ENCODE data around the gene CAB39L.

CAB39L gene

GRCh38 chr13:49443357-49443703, 534 bp downstream of the CAB39L start:
- in situ Hi-C loops (cut with MboI; ENCODE audit: low sequenced_read_pairs): no loop called here

DNA sequence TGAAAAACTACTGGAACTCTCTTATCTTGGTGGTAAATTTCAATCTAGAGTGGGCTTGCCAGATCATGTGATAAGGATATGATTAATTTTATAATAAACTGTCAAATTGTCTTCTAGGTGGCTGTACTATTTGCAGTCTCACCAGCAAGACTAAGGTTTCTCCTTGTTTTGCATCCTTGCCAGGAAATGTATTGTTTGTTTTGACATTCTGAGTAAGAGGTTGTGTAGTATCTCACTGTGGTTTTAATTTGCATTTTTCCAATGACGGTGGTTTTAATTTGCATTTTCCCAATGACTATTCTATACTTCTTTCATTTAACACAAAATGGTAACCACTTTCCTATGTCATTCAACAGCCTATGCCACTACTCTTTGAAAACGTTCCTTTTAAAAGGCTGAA, 2.0 kb downstream of the CAB39L start:
- in situ Hi-C loops (cut with MboI; ENCODE audit: low sequenced_read_pairs): no loop called here

GRCh38 chr13:49441312-49441711, 2.6 kb downstream of the CAB39L start:
- in situ Hi-C loops (cut with MboI; ENCODE audit: low sequenced_read_pairs): no loop called here

DNA sequence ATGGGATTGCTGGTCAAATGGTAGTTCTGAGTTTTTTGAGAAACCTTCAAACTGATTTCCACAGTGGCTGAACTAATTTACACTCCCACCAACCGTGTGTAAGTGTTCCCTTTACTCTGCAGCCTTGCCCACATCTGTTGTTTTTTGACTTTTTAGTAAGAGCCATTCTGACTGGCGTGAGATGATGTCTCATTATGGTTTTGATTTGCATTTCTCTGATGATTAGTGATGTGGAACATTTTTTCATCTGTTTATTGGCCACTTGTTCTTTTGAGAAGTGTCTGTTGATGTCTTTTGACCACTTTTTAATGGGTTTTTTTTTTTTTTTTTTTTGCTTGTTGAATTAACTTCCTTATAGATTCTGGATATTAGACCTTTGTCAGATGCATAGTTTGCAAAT, 4.3 kb downstream of the CAB39L start:
- in situ Hi-C loops (cut with MboI; ENCODE audit: low sequenced_read_pairs): no loop called here

DNA sequence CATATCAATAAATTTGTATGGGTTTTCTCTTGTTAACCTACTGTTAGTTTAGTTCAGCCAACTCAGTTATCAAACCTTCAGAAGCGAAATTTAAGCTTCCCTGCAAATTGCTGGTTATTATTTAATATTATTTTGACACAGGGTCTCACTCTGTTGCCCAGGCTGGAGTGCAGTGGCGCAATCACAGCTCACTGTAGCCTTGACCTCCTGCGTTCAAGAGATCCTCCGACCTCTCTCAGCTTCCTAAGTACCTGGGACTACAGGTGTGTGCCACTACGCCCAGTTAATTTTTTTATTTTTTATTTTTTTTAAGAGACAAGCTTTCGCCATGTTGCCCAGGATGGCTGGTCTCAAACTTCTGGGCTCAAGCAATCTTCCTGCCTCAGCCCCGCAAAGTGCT, 6.2 kb downstream of the CAB39L start:
- in situ Hi-C loops (cut with MboI; ENCODE audit: low sequenced_read_pairs): no loop called here

DNA sequence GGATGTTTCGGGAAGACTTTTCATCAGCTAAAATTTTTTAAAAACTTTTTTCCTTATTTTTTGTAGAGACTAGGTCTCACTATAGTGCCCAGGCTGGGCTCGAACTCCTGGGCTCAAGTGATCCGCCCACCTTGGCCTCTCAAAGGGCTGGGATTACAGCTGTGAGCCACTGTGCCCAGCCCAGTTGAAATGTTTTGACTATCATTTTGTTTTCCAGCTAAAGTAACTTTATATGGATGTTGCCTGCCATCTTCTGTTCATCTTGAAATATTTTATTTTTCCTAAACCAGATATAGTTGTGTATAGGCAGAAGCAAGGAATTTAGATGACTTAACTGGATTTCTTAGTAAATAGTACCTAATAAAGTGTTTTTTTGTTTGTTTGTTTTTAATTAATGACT, 7.0 kb downstream of the CAB39L start:
- in situ Hi-C loops (cut with MboI; ENCODE audit: low sequenced_read_pairs): no loop called here

DNA sequence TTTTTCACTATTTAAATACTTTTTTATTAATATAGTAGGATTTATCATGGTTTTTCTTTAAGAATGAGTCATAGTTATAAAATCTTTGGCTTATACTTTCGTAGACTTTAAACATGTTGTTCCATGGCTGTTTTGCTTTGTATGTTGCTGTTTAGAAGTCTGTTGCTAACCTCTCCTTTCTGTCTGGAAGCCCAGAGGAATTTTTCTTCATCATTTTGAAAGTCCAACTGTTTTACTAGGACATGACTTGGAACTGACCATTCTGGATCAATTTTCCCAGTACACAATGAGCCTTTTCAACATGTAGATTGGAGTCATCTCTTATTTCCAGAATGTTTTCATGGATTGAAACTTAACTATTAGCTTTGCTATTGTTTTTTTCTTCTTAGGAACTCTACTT, 7.9 kb downstream of the CAB39L start:
- in situ Hi-C loops (cut with MboI; ENCODE audit: low sequenced_read_pairs): no loop called here

DNA sequence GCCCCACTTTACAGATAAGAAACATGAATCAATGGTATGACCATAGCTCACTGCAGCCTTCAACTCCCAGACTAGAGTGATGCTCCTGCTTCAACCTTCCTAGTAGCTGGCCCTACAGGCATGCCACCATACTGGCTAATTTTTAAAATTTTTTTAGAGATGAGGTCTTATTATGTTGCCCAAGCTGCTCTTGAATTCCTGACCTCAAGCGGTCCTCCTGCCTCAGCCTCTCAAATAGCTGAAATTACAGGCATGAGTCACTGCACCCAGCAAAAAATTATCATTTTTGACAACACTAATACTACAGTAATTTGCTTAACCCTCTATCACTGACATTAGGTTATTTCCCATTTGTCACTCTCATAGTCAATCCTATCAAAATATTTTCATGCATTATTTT, 14.7 kb downstream of the CAB39L start:
- in situ Hi-C loops (cut with MboI; ENCODE audit: low sequenced_read_pairs): no loop called here

GRCh38 chr13:49428041-49428763, 15.7 kb downstream of the CAB39L start:
- in situ Hi-C loops (cut with MboI; ENCODE audit: low sequenced_read_pairs): no loop called here

GRCh38 chr13:49424011-49424560, 19.8 kb downstream of the CAB39L start:
- in situ Hi-C loops (cut with MboI; ENCODE audit: low sequenced_read_pairs): no loop called here

DNA sequence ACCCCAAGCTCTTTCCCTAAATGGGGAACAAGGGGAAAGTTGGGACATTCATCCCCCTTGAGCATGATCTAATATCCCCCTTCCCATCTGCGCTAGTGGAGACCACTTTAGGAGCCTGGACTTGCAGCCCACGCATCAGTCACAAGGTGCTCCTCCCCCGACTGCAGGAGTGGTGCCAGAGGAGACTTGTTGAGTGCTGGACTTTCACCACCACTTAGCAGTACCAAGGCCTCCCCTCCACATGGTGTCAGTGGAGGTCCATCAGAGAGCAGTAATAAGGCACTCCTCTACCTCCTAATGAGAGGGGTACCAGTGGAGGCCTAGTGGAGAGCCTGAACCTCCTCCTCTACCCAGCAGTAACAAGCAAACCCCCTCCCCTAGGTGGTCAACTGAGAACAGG, 22.5 kb downstream of the CAB39L start:
- in situ Hi-C loops (cut with MboI; ENCODE audit: low sequenced_read_pairs): no loop called here

GRCh38 chr13:49419276-49419675, 24.6 kb downstream of the CAB39L start:
- in situ Hi-C loops (cut with MboI; ENCODE audit: low sequenced_read_pairs): no loop called here

- in situ Hi-C loops (cut with MboI; ENCODE audit: low sequenced_read_pairs): no loop called here
These were observed 25.7 kb downstream of the CAB39L start for GRCh38 chr13:49418206-49418605.

GRCh38 chr13:49417161-49417560, 26.7 kb downstream of the CAB39L start:
- in situ Hi-C loops (cut with MboI; ENCODE audit: low sequenced_read_pairs): no loop called here

DNA sequence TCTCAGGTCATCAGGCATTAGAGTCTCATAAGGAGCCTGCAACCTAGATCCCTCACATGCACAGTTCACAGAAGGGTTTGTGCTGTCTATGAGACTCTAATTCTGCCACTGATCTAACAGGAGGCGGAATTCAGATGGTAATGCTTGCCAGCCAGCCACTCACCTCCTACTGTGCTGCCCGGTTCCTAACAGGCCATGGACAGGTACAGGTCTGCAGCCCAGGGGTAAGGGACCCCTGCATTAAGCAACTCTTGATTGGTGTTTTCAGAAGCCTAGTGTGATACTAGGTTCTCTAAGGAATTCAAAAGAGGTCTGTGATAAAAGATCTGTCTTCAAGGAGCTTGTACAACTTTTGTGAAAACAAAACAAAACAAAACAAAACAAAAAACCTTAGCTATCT, 31.1 kb downstream of the CAB39L start:
- in situ Hi-C loops (cut with MboI; ENCODE audit: low sequenced_read_pairs): no loop called here

GRCh38 chr13:49411353-49411752, 32.5 kb downstream of the CAB39L start:
- in situ Hi-C loops (cut with MboI; ENCODE audit: low sequenced_read_pairs): no loop called here

DNA sequence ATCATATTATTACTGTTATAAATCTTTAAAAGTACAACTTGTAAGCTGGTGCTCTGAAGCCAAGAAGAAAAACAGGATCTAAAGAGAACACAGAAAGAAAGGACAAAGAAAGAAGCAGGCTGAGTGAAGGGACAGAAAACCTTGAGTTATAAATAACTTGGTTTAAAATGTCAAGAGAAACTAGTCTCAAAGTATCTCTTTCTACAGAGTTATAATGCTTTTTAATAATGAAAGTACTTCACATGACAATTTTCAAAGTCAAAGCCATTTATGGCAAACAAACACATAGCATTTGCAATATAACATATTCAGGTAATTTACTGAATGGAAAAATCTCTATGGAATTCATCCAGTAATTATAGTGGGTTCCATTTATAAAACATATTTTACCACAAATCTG, 33.4 kb downstream of the CAB39L start:
- in situ Hi-C loops (cut with MboI; ENCODE audit: low sequenced_read_pairs): no loop called here

- in situ Hi-C loops (cut with MboI; ENCODE audit: low sequenced_read_pairs): no loop called here
These were observed 33.9 kb downstream of the CAB39L start for GRCh38 chr13:49410006-49410405.

GRCh38 chr13:49409008-49409407, 34.9 kb downstream of the CAB39L start:
- in situ Hi-C loops (cut with MboI; ENCODE audit: low sequenced_read_pairs): no loop called here

DNA sequence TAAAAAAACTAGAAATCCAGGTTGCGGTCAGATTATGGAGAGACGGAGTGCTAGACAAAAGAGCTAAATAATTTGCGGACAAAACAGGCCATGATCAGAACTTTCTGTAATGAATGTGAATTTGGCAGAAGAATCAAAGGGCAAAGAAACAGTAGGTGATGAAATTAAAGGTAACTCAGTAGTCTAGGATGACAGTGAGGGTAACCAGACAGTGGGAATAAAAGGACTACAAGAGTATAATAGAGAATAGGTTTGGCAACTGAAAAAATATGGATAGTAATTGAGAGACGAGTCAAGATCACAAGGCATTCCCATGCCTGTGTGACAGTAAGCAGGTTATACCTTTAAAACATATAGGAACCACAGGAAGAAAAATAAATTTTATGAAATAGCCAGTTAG, 35.9 kb downstream of the CAB39L start:
- in situ Hi-C loops (cut with MboI; ENCODE audit: low sequenced_read_pairs): no loop called here

DNA sequence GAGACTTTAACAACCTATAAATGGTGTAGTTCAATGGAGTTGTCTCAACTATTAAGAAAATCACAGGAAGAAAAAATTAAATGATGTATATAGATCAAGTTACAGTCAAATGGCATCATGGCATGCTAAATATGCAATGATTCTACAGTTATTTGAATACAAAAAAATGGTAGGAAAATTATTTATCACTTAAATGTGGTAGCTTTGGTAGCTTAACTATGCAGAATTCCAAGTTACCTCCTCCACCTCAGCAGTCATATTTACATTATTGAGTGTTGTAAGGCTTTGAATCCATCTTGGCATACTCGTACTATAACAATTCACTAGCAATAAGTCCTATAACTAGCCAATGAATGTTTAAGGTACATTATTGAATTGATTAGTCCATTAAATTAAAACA, 36.8 kb downstream of the CAB39L start:
- in situ Hi-C loops (cut with MboI; ENCODE audit: low sequenced_read_pairs): no loop called here

GRCh38 chr13:49404703-49405020, 39.2 kb downstream of the CAB39L start:
- in situ Hi-C loops (cut with MboI; ENCODE audit: low sequenced_read_pairs): no loop called here

GRCh38 chr13:49403996-49404702, 39.7 kb downstream of the CAB39L start:
- in situ Hi-C loops (cut with MboI; ENCODE audit: low sequenced_read_pairs): no loop called here

Measured in hTERT RPE-1 (cell line).